Motor neuron (in vitro differentiated cells): Measurements from ENCODE around the gene FABP3. TPM values are rescaled to one million over a fixed set of nuclear protein-coding genes. Genes with fewer than 3 reads are reported as not detected.

Source experiments
- ATAC-seq, 8 experiments: fragments of 200-7000 bp; cut with Tn5 transposase; replicated peaks in 6 of 8; 2 replicates each; pipeline ENCODE4 v1.8.0; 2021; ENCODE audit warnings: mild to moderate bottlenecking in 8 of 8, moderate library complexity in 8 of 8
- H3K27ac ChIP-seq, 2 donors: fragments of 250-450 bp; sonication (Bioruptor Pico); 2 replicates each; pipeline ENCODE4 v1.9.0; 2021; ENCODE audit warnings: antibody characterized with exemption in 2 of 2, mild to moderate bottlenecking in 2 of 2, moderate library complexity in 1 of 2
- H3K4me1 ChIP-seq, 2 donors: fragments of 250-450 bp; sonication (Bioruptor Pico); replicated peaks in 1 of 2; 2 replicates each; pipeline ENCODE4 v1.6.1; 2021; ENCODE audit warnings: antibody characterized with exemption in 2 of 2, mild to moderate bottlenecking in 2 of 2, moderate library complexity in 1 of 2
- H3K4me3 ChIP-seq, 5 donors: fragments of 250-450 bp; sonication (Bioruptor Pico); 2 replicates each; pipeline ENCODE4 v1.9.0; 2021; ENCODE audit warnings: antibody characterized with exemption in 5 of 5, mild to moderate bottlenecking in 5 of 5, moderate library complexity in 4 of 5
- WGBS, 10 experiments: fragments of 450-650 bp; shearing (Covaris generic); methylation state at CpG; one replicate each; pipeline ENCODE4 v1.0.0; 2022; 5-methylcytosine and 5-hydroxymethylcytosine counted together
- in situ Hi-C, 9 experiments: fragments of 400-800 bp; cut with MboI; loops; one replicate each; pipeline ENCODE4 v1.15.0; 2021; ENCODE audit warnings: low sequenced_read_pairs in 9 of 9, low pct_unique_long_range_greater_than_20kb in 2 of 9; ENCODE audit not compliant: unreplicated experiment in 9 of 9
- total RNA-seq, 8 experiments: library from RNA; unstranded; fragments of 300-600 nt; gene quantifications; 2 replicates each; pipeline versions ENCODE4 v1.2.3 to v1.2.4, GENCODE V29; 2022

Gene FABP3
- total RNA-seq, 8 experiments from 2014 or later: 2.5 to 70.0 (median 22.4) TPM

DNA sequence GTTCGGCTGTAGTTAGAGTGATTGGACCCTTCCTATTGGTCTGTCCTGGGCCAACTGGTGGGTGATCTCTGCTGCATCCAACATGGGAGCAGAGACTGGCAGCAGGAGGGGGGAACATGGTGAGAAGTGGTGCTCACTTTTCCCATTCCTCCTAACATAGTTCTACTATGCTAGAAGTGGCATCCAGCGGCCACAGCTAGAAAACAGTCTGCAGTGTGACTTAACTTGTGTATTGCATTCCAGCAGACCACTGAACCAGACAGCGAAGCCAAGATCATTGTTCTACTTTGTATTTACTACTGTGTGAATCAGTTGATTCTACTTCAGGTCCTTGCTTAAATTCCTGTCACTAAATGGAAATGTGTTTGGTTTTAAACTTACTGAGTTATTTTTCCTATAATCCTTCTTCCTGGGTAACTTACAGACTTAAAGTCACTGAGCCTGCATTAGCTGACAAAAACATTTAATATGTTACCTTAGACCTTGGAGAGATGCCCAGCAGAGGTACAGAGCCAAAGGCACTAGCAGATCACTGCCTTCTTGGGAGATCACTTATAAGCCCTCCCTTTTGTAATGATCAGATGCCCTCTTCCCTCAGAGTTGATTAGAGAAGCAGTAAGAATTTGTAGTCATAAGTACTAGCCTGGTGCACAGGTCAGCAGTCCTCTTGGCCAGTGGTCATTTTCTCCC, 8.2 kb downstream of the FABP3 start:
- no peaks in the 10 kb centered on the region for H3K4me1 ChIP-seq
- in situ Hi-C loops: no loop called here
- WGBS, 10 experiments: 83 to 100% (median 91%) methylated on average over 1 to 3 of the region's 3 CpGs
- peak in 1 of 8 experiments; percentile 3 for ATAC-seq
- H3K27ac ChIP-seq: no peak overlapping the region
- no peak overlapping the region for H3K4me3 ChIP-seq

DNA sequence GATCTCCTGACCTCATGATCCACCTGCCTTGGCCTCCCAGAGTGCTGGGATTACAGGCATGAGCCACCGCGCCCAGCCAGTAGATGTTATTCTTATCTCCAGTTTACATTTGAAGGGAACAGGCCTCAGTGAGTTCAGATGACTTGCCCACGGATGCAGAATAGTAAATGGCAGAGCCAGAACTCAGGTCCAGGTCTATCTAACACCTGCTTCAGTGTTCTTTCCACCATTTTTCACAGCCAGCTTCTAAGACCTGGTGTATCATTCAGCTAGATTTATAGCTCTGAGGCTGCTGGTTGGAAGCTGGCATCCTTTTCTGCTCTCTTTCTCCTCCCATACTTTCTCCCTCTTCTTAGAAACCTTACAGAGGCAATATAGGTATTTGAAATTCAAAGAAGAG, 10.8 kb downstream of the FABP3 start:
- 94 to 100% (median 97%) methylated on average over 1 to 3 of the region's 3 CpGs; no CpG with 5 or more reads in 5 of the 10 experiments for WGBS, 10 experiments
- in situ Hi-C loops: no loop called here
- Histone ChIP-seq H3K4me3 (no peak overlapping the region), H3K4me1 (no peaks in the 10 kb centered on the region), H3K27ac (no peak overlapping the region)
- ATAC-seq: no peak

DNA sequence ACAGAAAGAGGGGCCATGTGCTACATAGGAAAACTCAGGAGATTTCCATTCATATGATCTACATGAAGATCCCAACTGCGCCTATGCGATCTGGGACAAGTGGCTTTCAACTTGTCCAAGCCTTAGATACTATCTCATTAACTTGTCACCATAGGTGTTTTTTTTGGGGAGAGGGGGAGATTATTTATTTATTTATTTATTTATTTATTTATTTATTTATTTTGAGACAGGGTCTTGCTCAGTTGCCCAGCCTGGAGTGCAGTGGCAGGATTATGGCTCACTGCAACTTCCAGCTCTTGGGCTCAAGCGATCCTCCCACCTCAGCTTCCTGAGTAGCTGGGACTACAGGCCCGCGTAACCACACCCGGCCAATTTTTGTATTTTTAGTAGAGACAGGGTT, 11.3 kb downstream of the FABP3 start:
- Histone ChIP-seq H3K4me3 (no peak overlapping the region), H3K27ac (no peak overlapping the region), H3K4me1 (no peaks in the 10 kb centered on the region)
- 85 to 100% (median 100%) methylated on average over 1 to 6 of the region's 6 CpGs; no CpG with 5 or more reads in 3 of the 10 experiments for WGBS, 10 experiments
- ATAC-seq: no peak
- in situ Hi-C loops: no loop called here

DNA sequence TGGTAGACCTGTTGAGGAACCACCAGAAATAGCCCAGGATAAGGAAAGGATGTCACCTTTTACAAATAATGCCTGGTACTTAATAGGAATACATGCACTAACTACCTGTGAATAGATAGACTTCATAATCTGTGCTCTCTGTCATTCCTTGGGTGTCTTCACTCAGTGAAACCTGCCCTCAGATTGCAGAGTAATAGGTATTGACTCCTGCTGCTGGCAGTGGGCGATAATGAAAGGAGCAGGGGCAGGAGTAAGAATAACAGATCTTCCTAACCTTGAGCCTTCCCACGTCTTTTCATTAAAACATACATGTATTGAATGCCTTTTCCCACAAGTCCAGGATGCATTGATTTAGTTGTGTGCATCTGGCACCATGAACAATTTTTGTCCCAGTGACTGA, 16.4 kb downstream of the FABP3 start:
- Histone ChIP-seq H3K4me3 (no peak overlapping the region), H3K4me1 (no peaks in the 10 kb centered on the region), H3K27ac (no peak overlapping the region)
- in situ Hi-C loops: no loop called here
- ATAC-seq: no peak
- 60 to 100% (median 94%) methylated on average over 1 to 2 of the region's 2 CpGs; no CpG with 5 or more reads in 5 of the 10 experiments for WGBS, 10 experiments

DNA sequence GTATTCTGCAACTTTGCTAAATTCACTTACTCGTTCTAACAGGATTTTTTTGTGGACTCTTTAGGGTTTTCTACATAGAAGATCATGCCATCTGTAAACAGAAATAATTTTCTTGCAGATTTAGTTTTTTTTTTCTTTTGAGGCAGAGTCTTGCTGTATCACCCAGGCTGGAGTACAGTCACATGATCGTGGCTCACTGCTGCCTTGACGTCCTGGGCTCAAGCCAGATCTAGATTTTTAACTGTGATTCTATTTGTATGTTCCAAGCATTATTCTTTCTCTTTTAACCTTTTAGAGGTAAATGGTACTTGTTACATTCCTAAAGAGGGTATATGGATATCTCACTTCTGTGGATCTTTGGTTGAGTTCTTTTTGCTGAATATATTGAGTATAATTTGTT, 18.6 kb downstream of the FABP3 start:
- Histone ChIP-seq H3K4me3 (no peak overlapping the region), H3K4me1 (no peaks in the 10 kb centered on the region), H3K27ac (no peak overlapping the region)
- in situ Hi-C loops: no loop called here
- peak in 2 of 8 experiments; percentile 25 to 34 for ATAC-seq
- WGBS, 10 experiments: 38 to 94% (median 88%) methylated on average over 1 to 3 of the region's 3 CpGs

DNA sequence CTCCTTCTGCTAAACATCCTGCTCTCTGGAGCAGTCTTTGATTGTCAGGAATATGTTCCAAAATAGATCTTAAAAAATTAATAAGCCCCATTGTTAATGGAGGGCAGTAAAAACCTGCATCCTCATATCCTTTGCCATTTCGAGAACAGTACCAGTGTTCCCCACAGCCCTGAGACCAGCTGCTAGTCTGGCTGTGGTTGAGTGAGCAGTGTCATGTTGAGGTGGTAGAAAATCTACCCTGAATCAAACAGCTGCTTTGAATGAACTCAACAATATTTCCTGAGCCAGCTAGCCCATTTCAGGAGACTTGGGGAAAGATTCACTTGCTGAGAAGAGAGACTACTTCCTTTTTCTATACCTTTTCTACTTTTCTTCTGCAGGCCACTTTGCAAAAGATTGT, 24.4 kb downstream of the FABP3 start:
- Histone ChIP-seq H3K4me1 (no peaks in the 10 kb centered on the region), H3K27ac (no peak overlapping the region), H3K4me3 (no peak overlapping the region)
- 83 to 100% (median 92%) methylated on average over 1 of the region's 1 CpG; no CpG with 5 or more reads in 6 of the 10 experiments for WGBS, 10 experiments
- ATAC-seq: no peak
- in situ Hi-C loops: loop anchor here in 1 of 9 experiments (25.0 kb wide), 1 partner anchor 161 kb away; no protein-coding TSS in a partner anchor

DNA sequence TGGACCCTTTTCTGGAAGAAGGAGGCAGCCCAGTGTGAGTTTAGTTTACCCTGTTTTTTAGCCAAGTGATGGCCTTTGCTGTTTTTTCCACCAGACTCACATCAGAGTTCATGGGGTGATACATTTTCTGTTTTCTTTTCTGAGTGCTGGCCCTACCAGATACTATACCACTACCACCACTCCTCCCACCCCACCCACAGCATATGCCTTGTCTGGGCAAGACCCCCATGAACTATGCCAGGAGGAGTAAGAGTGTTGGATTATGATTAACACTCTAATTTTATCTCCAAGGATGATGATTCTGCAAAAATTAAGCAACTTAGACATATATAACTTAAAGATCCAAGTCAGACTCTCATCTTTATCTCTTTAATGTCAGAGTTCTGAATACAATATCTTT, 26.1 kb downstream of the FABP3 start:
- in situ Hi-C loops: loop anchor here in 1 of 9 experiments (25.0 kb wide), 1 partner anchor 159 kb away; no protein-coding TSS in a partner anchor
- no peak for ATAC-seq
- H3K4me3 ChIP-seq: no peak overlapping the region
- no peak overlapping the region for H3K27ac ChIP-seq
- H3K4me1 ChIP-seq: no peaks in the 10 kb centered on the region

DNA sequence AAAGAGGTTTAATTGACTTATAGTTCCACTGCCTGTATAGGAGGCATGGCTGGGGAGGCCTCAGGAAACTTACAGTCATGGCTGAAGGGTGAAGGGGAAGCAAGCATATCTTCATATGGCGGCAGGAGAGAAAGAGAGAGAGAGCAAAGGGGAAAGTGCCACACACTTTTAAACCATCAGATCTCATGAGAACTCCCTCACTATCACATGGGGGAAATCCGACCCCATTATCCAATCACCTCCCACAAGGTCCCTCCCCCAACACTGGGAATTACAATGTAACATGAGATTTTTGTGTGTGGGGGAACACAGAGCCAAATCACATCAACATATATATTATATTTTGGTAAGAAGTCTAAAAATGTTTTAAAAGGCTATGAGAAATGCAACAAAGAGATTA, 27.2 kb downstream of the FABP3 start:
- in situ Hi-C loops: loop anchor here in 1 of 9 experiments (25.0 kb wide), 1 partner anchor 158 kb away; no protein-coding TSS in a partner anchor
- H3K27ac ChIP-seq: no peak overlapping the region
- ATAC-seq: no peak
- no peaks in the 10 kb centered on the region for H3K4me1 ChIP-seq
- no peak overlapping the region for H3K4me3 ChIP-seq
- WGBS, 10 experiments: 100% methylated on average over 1 to 2 of the region's 2 CpGs; no CpG with 5 or more reads in 4 of the 10 experiments

DNA sequence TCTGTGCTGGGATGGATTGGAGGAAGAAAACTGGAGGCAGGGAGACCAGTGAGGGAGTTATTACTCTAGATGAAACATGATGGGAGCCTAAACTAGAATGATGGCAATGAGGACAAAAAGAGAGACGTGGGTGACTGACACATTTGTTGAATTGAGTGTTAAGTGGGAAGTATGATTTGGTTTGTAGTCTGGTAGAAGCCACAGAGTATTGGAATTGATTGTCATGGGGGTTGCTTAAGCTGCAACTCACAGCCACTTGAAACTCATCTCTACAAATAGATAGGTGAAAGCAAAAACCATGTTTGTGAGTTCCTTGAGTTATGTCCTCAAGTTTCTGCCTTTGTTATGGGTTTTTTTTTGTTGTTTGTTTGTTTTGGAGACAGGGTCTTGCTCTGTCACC, 28.4 kb downstream of the FABP3 start:
- 0 to 73% (median 0%) methylated on average over 1 of the region's 1 CpG; no CpG with 5 or more reads in 5 of the 10 experiments for WGBS, 10 experiments
- H3K4me1 ChIP-seq: no peaks in the 10 kb centered on the region
- no peak for ATAC-seq
- H3K27ac ChIP-seq: no peak overlapping the region
- in situ Hi-C loops: loop anchor here in 1 of 9 experiments (25.0 kb wide), 1 partner anchor 157 kb away; no protein-coding TSS in a partner anchor
- H3K4me3 ChIP-seq: no peak overlapping the region

DNA sequence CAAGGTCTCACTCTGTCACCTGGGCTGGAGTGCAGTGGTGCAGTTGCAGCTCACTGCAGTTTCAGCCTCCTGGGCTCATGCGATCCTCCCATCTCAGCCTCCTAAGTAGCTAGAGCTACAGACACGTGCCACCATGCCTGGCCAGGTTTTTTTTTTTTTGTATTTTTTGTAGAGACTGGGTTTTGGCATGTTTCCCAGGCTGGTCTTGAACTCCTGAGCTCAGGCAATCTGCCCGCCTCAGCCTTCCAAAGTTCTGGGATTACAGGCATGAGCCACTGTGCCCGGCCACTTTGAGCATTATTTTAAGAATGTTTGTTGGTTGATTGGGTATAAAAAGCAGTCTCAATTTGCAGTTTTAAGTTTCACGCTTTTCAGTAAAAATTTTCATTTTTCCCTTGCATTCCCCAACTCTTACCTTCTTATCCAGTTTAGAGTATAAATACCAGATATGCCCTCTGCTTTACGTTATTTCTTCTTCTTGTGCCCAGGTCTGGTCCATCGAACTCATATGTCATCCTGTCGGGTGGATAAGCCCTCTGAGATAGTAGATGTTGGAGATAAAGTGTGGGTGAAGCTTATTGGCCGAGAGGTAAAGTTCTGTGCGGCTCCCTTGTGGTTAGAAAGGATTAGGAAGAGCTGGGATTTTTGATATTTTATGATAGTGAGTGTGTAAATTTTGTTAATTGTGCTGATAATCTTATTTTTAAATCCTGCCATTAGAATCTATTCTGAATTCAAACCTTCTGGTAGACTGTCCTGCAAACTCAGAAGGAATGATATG, 36.0 kb downstream of the FABP3 start:
- no peak for ATAC-seq
- WGBS, 10 experiments: 70 to 94% (median 88%) methylated on average over 1 to 10 of the region's 10 CpGs
- in situ Hi-C loops: loop anchor here in 1 of 9 experiments (25.0 kb wide), 1 partner anchor 150 kb away; no protein-coding TSS in a partner anchor
- no peaks in the 10 kb centered on the region for H3K4me1 ChIP-seq
- H3K4me3 ChIP-seq: no peak overlapping the region
- no peak overlapping the region for H3K27ac ChIP-seq

DNA sequence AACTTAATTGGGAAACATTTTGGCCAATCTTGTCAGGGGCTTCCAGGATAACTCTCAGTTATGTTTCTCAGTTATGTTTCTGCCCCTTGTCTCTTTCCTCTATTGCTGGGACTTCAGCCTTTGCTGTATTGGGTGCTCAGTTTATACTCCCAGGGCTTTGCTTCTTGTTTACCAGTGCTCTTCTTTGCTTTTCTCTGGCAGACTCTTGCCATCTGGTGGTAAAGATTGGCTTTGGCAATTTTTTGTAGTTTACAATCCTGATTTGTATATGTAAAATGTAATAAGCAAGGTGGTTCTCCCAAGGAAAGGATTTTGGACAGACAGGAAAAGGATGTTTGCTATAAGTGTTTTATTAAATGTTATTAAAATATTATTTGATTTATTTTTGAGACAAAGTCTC, 37.9 kb downstream of the FABP3 start:
- in situ Hi-C loops: loop anchor here in 1 of 9 experiments (25.0 kb wide), 1 partner anchor 148 kb away; no protein-coding TSS in a partner anchor
- Histone ChIP-seq H3K4me1 (no peaks in the 10 kb centered on the region), H3K4me3 (no peak overlapping the region), H3K27ac (no peak overlapping the region)
- ATAC-seq: peak in 4 of 8 experiments; percentile 47 to 62 (median 58)

DNA sequence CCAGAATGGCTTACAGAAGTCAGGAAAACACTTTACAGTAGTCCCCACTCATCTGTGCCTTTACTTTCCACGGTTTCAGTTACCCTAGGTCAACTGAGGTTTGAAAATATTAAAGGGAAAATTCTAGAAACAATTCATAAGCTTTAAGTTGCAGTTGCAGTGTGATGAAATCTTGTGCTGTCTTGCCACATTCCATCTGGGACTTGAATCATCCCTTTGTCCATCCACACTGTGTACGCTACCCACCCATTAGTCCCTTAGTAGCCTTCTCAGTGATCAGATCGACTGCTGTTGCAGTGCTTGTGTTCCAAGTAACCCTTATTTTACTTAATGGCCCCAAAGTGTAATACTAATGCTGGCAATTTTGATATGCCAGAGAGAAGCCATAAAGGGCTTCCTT, 45.5 kb downstream of the FABP3 start:
- in situ Hi-C loops: loop anchor here in 1 of 9 experiments (25.0 kb wide), 1 partner anchor 140 kb away; no protein-coding TSS in a partner anchor
- Histone ChIP-seq H3K4me3 (no peak overlapping the region), H3K27ac (no peak overlapping the region), H3K4me1 (peaks cover 0 to 16% of the 10 kb centered on the region in 2 donors)
- ATAC-seq: peak in 1 of 8 experiments; percentile 44
- WGBS, 10 experiments: 80 to 100% (median 94%) methylated on average over 1 to 3 of the region's 3 CpGs; no CpG with 5 or more reads in 1 of the 10 experiments

DNA sequence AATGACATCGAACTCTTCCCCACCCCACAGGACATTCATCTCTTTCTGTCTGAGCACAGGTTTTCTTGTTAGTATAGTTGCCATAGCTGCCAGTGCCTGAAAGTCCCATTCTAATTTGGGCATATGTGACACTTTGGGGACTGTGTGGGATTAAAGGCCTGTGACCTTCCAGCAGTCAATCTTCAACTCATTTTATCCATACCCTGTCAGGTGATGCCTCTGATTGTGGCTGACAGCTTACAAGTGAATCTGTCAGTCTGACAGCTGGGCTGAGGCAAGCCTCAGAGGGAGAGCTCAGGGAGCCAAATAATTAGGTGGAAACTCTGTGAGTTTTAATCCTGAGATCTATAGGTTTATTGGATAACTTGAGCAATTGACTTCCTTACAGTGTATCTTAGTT, 46.4 kb downstream of the FABP3 start:
- WGBS, 10 experiments: 57 to 100% (median 88%) methylated on average over 1 of the region's 1 CpG; no CpG with 5 or more reads in 4 of the 10 experiments
- in situ Hi-C loops: loop anchor here in 1 of 9 experiments (25.0 kb wide), 1 partner anchor 139 kb away; no protein-coding TSS in a partner anchor
- no peak overlapping the region for H3K4me3 ChIP-seq
- H3K4me1 ChIP-seq: peaks cover 0 to 16% of the 10 kb centered on the region in 2 donors
- H3K27ac ChIP-seq: no peak overlapping the region
- peak in 1 of 8 experiments; percentile 19 for ATAC-seq
